Effector CD4-positive, alpha-beta T cell (primary cell): ENCODE measurements around the gene ZNF641.
"Not testable (repeated sequence)": the region's sequence is repeated elsewhere in the genome, so short reads cannot be mapped to it uniquely, and the experiment has no call there.

Experiments used
- DNase-seq: peaks from one replicate; pipeline ENCODE4 v3.0.0-alpha.2; 2020

Gene ZNF641

GRCh38 chr12:48333680-48334079, 17.0 kb downstream of the ZNF641 start:
- DNase-seq: not testable (repeated sequence)

DNA sequence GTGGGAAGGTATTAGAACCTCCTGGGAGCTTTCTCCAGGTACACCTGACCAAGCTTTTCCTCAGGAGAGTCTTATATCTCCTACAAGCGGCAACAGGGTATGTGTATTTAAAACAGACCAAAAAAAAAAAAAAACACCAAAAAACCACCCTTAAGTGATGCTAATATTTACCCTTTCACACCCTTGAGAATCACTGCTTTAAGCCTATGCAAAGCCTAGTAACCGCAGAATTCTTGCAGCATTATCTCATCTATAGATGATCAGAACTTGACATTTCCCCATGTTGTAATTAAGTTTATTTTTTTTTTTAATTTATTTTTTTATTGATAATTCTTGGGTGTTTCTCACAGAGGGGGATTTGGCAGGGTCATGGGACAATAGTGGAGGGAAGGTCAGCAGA, 19.3 kb downstream of the ZNF641 start:
- DNase-seq: no peak

GRCh38 chr12:48329199-48329939, 21.4 kb downstream of the ZNF641 start:
- no peak for DNase-seq

GRCh38 chr12:48316491-48316890, 34.2 kb downstream of the ZNF641 start:
- no peak for DNase-seq

- no peak for DNase-seq
Observed at GRCh38 chr12:48311313-48311712, 39.4 kb downstream of the ZNF641 start.

- DNase-seq: no peak
Observed at GRCh38 chr12:48307269-48307668, 43.5 kb downstream of the ZNF641 start.

- DNase-seq: no peak
Observed at GRCh38 chr12:48305190-48305589, 45.5 kb downstream of the ZNF641 start.

- DNase-seq: no peak
Observed at GRCh38 chr12:48302161-48302911, 48.4 kb downstream of the ZNF641 start.

DNA sequence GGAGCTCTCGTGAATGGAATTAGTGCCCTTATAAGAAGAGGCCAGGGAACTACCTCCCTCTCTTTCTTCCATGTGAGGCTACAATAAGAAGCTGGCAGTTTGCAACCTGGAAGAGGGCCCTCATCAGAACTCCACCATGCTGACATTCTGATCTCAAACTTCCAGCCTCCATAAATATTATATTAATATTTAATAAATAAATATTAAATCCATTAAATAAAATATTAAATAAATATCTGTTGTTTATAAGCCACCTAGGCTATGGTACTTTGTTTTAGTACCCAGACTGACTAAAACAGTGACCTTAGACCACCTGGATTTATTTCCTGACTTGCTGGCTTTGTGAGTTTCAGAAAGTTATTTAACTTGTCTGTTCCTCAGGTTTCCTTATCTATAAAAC, 49.9 kb downstream of the ZNF641 start:
- DNase-seq: no peak

DNA sequence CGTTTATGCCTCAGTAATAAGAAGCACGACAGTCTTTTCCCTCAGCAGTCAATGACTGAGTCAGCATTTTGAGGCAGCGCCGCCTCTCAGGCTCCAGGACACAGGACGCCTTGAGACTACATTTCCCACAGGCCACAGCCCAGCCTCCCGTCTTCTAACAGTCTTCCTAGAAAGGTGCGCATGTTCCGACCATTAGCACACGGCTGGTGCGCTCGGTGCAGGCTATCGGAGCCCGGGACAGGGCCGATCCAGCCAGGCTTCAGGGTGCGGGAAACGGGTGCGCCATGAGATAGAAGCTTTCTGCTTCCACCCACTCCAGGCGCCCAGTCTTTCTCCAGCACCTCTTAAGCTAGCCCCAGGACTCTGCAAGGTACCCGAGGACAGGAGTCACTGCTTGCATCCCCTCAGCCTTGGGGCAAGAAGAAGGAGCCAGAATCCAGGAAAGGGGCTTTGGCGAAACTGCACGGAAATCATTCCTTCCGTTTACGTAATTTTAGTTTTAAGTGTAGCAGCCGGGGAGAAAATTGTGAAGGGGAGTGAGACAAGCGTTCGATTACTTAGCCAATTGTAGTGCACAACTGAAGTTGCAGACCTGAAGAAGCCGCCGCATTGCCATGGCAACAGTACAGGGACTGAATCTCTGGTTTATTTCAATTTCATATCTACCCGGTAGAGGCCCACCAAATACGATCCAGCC, 54.0 kb downstream of the ZNF641 start:
- no peak for DNase-seq

DNA sequence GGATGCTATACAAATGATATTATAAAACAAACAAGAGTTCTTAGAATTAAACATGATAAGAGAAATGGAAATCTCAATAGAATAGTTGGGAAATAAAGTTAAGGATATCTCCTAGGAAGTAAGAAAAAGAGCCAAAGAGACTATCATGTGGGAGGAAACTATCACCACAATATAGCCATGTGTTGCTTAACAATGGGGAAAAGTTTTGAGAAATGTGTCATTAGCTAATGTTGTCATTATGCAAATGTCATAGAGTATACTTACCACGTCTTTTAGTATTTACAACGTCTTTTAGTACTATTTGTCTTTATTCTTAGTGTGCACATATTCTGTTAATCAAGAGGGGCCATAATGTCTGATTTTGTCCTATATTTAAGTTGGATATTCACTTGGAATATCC, 58.7 kb downstream of the ZNF641 start:
- no peak for DNase-seq

DNA sequence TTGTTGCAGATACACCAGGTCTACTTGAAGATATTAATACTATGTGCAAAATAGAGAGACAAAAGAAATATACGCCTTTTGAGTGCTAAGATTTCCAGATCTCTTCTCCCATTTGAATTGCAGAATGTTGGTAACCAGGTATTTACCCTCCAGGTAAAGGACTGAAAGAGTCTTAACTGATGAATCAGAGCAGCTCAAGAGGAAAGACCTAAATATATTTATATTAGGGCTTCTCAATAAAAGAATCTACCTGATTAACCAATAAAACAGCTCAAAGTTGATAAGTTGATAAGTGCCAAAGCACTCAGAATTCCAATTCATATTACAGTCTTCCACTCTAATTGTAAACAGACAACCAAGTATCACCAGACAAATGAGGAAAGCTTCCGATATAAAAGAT, 59.2 kb downstream of the ZNF641 start:
- no peak for DNase-seq

DNA sequence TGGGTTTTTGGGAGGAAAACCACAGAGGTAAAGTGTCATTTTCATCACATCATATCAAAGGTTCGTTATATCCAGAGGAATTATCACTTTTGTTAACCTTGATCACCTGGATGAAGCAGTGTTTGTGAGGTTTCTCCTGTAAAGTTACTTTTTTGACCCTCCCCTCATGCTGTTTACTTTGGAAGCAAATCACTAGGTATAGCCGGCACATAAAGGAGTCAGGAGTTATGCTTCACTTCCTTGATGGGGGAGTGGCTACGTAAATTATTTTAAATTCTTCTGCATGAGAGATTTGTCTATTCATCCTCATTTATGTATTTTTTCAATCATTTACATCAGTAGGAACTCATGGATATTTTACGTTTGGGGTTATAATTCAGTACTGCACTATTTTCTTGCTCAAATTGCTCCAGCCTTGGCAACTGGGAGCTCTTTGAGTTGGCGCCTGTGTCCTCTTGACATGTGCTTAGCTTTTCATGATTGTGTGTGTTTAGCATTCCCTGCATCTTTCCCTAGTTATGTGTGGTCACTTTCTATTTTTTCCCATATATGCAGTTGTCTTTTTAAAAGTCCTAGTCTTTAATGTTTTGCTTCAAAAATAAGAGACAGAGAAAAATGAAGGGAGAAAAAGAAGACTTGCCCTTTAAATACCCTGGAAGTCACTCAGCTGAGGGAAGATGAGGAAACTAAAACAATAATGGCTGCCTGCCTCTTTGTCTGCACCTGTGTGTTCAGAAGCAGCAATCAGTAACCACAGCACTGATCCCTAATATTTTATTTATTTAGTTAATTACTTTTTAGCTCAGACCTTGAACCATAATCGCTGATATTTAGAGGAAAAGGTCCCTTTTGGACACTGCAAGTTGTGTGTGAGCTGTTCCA, 62.1 kb downstream of the ZNF641 start:
- DNase-seq: no peak
